IPS-18c (cell line): ENCODE measurements around the gene TM7SF2.
A peak's percentile ranks its signal among the peaks of the same experiment; 100 is the strongest.
"Not testable (repeated sequence)": the region's sequence is repeated elsewhere in the genome, so short reads cannot be mapped to it uniquely, and the experiment has no call there.

Experiments used
- H3K4me3 ChIP-seq: 2 replicates; pipeline ENCODE4 v1.7.0; 2013; ENCODE audit warnings: low read depth, mild to moderate bottlenecking, low read length, moderate library complexity; ENCODE audit not compliant: insufficient read depth
- H3K9me3 ChIP-seq: one replicate; pipeline ENCODE4 v1.6.1; 2013; ENCODE audit warnings: mild to moderate bottlenecking, low read length, moderate library complexity; ENCODE audit not compliant: control insufficient read depth, insufficient read depth

The TM7SF2 gene

DNA sequence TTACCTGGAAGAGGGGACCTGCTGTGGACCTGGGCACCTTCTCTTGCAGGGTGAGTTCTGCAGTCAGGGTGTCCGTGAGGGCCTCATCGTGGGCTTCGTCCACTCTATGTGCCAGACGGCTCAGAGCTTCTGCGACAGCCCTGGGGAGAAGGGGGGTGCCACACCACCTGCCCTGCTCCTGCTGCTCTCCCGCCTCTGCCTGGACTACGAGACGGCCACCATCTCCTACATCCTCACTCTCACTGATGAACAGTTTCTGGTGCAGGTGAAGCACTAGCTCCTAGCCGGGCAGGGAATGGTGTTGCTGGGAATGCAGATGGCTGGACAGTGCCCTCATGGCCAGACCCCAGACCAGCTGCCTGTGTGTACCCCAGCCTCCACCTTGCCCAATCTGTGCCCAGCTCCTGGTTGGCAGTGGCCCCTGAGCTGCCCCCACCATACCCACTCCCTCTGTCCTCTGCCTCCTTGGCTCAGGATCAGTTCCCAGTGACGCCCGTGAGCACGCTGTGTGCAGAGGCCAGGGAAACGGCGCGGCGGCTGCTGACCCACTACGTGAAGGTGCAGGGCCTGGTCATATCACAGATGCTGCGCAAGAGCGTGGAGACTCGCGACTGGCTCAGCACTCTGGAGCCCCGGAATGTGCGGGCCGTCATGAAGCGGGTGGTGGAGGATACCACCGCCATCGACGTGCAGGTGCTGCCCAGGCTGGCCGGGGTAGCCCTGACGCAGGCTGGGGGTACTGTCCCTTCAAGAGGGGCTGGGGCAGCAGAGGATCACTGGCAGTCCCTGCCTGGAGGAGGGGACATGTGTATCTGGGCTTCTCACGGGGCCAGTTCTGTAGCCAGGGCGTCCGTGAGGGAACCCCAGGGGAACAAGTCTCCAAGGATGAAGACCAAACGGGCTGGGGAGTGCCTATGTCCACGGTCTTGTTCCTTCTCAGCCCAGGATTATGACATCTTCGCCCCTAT is 2.2 kb upstream of the TM7SF2 start:
- Histone ChIP-seq H3K9me3 (peaks cover 5% of the 10 kb centered on the region), H3K4me3 (no peak overlapping the region)

DNA sequence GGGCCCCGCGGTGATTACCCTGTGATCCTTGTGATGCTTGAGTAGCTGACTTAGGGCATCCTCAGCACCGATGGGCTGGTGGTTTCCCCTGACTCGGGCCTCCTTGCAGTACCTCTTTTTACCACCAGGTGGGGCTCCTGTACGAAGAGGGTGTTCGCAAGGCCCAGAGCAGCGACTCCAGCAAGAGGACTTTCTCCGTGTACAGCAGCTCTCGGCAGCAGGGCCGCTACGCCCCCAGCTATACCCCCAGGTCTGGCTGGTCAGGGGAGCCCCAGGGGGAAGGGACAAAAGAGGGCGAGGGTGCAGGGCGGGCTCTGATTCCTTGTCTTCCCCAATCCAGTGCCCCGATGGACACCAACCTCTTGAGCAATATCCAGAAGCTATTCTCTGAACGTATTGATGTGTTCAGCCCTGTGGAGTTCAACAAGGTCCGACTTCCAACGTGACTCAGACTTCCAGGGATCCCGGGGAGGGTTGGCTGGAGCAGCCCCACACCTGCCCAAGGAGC is 1.3 kb upstream of the TM7SF2 start:
- Histone ChIP-seq H3K9me3 (peaks cover 5% of the 10 kb centered on the region), H3K4me3 (no peak overlapping the region)

DNA sequence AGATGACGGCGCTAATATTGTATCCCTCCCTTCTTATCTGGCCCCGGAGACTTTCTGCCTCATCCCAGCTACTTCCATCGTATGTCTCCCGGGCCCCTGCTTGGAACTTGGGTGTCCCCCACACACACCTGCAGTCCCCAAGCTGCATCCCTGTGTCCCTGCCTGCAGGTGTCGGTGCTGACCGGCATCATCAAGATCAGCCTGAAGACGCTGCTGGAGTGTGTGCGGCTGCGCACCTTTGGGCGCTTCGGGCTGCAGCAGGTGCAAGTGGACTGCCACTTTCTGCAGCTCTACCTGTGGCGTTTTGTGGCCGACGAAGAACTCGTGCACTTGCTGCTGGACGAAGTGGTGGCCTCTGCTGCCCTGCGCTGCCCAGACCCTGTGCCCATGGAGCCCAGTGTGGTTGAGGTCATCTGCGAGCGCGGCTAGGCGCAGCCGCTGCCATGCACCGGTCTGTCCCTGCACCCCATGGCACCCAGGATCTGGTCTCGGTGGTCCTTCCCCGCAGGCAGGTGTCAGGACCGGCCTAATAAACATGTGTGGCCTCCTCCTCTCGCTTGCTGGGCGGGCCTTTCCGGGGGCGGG is 421 bp upstream of the TM7SF2 start:
- Histone ChIP-seq H3K9me3 (peaks cover 5% of the 10 kb centered on the region), H3K4me3 (no peak overlapping the region; the same call in none of the 2 replicates)

DNA sequence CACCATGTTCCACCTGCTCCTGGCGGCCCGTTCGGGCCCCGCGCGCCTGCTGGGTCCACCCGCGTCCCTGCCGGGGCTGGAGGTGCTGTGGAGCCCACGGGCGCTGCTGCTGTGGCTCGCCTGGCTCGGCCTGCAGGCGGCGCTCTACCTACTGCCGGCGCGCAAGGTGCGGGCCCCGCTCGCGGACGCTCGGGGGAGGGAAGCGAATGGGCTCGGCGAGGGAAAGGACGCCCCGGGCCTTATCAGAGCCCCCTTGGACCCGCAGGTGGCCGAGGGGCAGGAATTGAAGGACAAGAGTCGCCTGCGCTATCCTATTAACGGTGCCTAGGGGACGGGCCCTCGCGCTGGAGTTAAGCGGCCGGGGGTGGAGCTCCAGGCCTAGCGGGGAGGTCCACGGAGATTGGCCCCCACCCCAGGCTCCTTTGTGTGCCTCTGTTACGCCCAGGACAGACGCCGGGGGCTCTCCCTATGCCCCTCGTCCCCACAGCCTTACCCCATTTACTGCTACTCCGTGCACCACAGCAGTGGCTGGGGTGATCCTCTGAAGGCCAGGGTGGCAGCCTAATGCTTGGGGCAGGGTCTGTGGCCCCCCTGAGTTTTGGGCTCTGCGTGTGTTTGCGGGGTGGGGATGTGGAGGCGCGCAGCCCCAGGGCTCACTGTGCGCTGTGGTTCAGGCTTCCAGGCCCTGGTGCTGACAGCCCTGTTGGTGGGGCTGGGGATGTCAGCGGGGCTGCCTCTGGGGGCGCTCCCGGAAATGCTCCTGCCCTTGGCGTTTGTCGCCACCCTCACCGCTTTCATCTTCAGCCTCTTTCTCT is 1.1 kb downstream of the TM7SF2 start:
- H3K9me3 ChIP-seq: peaks cover 5% of the 10 kb centered on the region

DNA sequence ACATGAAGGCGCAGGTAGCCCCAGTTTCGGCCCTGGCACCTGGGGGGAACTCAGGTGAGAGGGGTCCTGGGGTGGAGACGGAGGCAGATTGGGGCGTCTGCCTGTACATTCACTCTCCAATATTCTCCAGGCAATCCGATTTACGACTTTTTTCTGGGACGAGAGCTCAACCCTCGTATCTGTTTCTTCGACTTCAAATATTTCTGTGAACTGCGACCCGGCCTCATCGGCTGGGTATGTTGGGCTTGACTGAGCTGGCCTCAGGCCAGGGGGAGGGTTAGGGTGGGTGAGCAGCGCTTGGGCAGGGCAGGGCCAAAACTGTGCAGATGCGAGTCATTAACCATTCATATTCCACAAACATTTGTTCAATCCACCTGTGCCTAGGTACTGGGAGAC is 1.7 kb downstream of the TM7SF2 start:
- H3K9me3 ChIP-seq: peaks cover 3% of the 10 kb centered on the region
- H3K4me3 ChIP-seq: peak overlapping the region; percentile 83; the same call in 1 of the 2 replicates

More for the DNA sequence above, 1.1 kb downstream of the TM7SF2 start:
- peak overlapping the region; percentile 83 for H3K4me3 ChIP-seq

DNA sequence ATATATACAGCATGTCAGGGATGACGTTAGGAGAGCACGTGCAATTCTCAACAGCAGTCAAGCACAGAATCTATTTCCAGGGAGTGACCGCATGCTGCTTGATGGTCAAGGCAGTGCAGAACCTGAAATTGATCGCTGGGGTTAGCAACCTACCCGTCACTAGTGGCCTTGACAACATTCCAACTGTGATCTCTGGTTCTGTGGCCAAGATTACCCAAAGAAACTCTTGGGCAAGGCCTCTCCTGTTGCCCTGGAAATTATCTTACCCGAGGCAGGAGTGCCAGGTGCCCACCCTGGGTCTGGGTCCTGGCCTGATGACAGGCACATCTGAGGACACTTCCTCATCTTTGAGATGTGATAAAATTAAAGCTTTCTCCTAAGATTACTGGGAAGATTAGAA is 2.2 kb downstream of the TM7SF2 start:
- Histone ChIP-seq H3K9me3 (peaks cover 2% of the 10 kb centered on the region), H3K4me3 (no peak overlapping the region)

DNA sequence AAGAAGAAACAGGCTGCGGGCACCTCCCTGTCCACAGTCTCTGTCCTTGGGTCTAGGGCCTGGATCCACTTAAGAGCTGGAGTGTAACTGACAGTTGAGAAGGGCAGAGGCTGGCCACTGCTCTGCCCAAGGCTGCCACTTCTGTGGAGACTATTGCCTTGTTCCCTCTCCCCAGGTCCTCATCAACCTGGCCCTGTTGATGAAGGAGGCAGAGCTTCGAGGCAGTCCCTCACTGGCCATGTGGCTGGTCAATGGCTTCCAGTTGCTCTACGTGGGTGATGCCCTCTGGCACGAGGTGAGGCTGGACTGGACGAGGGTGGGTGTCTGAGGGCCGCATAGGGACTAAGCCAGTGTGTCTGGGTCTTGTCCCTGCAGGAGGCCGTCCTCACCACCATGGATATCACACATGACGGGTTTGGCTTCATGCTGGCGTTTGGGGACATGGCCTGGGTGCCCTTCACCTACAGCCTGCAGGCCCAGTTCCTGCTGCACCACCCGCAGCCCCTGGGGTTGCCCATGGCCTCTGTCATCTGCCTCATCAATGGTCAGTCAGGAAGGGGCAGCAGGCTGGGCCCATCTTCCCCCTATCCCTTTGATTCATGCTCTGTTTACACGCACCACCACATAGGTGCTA is 3.0 kb downstream of the TM7SF2 start:
- Histone ChIP-seq H3K4me3 (no peak overlapping the region), H3K9me3 (peaks cover 2% of the 10 kb centered on the region)

DNA sequence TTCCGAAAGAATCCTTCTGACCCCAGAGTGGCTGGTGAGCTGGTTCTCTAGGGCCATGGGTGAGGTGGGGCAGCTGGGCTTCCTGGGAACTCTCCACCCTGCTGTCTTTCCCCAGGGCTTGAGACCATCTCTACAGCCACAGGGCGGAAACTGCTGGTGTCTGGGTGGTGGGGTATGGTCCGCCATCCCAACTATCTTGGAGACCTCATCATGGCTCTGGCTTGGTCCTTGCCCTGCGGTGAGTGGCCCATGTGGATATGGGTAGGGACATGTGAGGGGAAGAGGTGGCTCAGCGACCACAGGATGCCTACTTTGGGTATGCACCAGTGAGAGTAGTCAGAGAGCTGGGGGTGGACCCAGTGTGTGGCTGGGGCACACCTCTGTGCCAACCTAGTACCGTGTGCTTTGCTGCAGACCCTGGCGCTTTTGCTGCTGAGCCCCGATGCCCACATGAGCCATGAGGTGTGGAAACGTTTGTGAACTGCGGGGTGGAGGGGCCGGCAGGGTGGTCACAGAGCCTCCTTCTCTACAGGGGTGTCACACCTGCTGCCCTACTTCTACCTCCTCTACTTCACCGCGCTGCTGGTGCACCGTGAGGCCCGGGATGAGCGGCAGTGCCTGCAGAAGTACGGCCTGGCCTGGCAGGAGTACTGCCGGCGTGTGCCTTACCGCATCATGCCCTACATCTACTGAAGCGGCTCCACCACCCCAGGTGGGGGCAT is 3.9 kb downstream of the TM7SF2 start:
- H3K4me3 ChIP-seq: no peak overlapping the region

DNA sequence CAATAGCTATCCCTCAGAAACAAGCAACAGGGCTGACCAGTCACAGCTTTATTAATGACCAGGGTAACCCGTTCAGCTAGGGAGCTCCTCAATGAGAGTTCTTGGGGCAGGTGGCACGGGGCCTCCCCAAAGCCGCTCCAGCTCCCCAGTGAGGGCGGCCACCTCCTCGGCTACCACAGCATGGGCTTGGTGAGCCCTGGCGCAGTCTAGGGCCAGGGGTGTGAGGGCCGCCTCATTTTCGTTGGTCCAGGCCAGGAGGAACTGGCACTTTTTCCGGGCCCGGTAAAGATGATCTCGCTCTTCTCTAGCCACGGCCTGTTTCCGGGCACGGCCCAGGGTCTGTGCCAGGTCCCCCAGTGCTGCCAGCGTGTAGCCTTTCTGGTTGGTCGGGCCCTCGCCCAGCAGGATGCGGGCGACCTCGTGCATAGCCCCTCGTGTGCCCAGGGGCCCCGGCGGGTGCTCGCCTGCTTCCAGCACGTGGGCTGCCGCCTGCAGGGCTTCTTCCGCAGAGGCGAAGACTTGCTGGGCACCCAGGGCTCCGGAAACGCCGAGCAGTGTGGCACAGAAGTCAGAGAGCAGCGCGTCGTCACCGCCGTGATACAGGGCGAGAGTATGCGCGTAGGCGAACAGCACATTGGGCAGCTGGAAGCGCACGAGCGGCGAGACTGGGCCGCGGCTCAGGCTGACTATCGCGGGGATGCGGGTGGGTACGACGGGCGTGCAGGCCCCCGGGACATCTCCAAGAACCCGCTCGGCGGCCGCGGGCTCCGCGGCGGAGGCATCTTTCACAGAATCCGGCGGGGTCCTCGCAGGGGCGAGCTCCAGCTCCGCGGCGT is 4.9 kb downstream of the TM7SF2 start:
- H3K9me3 ChIP-seq: peaks cover 2% of the 10 kb centered on the region
- H3K4me3 ChIP-seq: peak overlapping the region; percentile 96

More for the DNA sequence above, 3.9 kb downstream of the TM7SF2 start:
- H3K9me3 ChIP-seq: peaks cover 2% of the 10 kb centered on the region

DNA sequence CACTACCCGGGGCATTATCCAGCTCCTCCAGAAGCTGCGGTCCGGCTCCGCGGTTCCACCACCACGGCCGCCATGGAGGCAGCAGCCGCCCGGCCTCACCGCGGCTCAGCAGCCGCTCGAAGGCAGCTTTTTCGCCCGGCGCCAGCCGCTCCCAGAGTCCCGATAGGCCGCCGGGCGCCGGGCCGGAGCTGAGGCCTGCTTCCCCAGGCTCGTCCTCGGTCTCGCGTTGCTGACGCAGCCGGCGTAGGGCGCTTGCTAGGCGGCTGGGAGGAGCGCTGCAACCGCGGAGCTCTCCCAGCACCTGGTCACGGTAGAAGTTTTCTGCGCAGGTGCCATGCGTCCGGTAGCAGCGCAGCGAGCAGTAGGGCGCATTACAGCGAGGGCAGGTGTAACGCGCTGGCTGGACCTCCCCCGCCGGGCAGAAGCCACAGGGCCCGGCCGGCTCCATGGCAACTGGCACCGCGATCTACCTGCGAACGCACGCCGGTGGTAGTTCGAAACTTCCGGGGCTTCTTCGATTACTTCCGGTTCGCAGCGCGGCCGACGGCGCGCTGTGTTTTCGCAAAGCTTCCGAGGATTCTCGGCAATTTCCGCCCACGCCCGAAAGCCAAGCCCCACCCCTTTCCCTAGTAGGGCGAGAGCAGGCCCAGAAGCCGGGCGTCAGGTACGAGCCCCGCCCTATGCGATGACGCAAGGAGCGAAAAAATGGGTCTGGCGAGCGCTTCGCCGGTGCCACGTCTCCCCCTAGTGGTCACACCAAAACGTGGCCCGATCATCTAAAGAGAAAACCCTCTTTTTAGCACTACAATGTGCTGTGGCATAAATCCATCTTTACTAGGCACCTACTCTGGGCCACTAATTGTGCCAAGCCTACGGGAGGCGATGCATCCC is 5.8 kb downstream of the TM7SF2 start, which contains the start of gene ZNHIT2:
TSS of gene ZNHIT2 (minus strand) at position 496 of the 891 bp plus-strand sequence. CDS start at position 448, 48 bp downstream.
- Histone ChIP-seq H3K4me3 (peak within 1 kb of the TSS; percentile 96), H3K9me3 (no peaks in the 10 kb centered on the region)

DNA sequence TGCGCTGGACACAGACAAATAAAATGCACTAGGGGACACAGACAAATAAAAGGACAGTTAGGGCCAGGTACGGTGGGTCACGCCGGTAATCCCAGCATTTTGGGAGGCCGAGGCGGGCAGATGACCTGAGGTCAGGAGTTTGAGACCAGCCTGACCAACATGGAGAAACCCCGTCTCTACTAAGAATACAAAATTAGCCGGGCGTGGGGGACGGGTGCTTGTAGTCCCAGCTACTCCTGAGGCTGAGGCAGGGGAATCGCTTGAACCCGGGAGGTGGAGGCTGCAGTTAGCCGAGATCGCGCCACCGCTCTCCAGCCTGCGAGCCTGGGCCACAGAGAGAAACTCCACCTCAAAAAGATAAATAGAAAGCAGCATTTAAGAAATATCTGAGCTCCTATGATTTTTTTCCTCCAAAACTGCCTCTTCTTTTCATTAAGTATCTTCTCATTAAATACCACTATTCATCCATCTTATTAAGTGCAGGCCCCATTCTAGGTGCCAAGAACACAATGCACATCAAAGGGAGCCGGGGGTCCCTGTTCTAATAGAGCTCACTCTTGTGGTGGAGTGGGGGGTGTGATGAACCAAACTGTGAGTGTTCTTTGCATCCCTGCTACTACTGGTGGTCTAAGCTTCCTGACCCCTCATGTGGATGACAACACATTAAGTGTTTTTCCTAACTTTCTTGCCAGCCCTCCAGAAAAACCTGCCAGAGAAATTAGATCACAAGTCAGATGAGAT is 6.6 kb downstream of the TM7SF2 start:
- Histone ChIP-seq H3K9me3 (no peaks in the 10 kb centered on the region), H3K4me3 (no peak overlapping the region)

DNA sequence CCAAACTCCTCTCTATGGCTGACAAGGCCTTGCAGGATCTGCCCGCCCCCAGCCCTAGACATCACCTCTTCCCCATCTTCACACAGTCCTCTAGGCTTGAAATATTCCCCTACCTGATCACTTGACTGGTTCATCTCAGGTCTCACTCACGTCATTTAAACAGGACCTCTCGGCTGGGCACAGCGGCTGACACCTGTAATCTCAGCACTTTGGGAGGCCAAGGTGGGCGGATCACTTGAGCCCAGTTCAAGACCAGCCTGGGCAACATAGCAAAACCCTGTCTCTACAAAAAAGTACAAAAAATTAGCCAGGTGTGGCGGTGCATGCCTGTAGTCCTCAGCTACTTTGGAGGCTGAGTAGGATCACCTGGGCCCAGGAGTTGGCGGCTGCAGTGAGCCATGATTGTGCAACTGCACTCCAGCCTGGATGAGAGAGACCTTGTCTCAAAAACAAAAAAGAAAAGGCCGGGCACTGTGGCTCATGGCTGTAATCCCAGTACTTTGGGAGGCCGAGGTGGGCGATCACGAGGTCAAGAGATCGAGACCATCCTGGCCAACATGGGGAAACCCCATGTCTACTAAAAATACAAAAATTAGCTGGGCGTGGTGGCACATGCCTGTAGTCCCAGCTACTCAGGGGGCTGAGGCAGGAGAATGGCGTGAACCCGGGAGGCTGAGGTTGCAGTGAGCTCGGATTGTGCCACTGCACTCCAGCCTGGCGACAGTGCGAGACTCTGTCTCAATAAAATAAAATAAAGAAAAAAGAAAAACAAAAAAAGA is 7.4 kb downstream of the TM7SF2 start:
- H3K4me3 ChIP-seq, H3K9me3 ChIP-seq: not testable (repeated sequence)

DNA sequence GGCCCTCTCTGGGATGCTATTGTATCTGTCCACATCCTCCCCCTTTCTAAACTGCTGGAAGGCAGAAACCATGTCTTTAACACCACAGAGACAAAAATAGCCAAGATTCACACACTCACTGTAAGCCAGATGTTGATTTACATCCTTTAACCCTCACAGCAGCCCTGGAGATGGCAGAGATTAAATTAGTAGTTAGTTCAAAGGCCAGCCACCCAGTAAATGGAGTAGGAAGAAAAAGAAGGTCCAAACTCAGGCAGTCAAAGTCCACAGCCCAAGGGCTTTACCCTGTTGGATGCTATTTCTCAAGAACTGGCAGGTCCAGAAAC is 8.0 kb downstream of the TM7SF2 start:
- Histone ChIP-seq H3K9me3 (no peaks in the 10 kb centered on the region), H3K4me3 (no peak overlapping the region)

DNA sequence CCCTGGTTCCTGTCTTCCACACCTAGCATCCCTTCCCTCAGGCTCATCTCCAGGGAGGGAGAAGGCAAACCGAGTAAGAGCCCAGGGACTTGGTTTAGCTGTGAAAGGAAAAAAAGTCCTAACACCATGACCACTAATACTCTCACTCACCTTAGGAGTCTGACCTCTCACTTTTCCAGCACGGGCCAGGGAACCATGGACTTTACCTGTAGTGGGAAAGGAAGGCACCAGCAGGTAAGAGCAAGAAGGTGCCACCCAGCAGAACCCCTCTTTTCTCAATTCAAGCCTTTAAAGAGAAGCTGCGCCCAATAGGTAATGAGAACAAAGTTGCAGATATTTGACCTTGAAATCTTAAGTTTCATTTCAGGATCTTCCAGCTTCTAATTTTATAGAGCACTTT is 9.2 kb downstream of the TM7SF2 start:
- no peaks in the 10 kb centered on the region for H3K9me3 ChIP-seq
- H3K4me3 ChIP-seq: peak overlapping the region; percentile 90
